Glutamatergic neuron (in vitro differentiated cells): ENCODE data around the gene MRPL28. TPM values are rescaled to one million over a fixed set of nuclear protein-coding genes. Genes with fewer than 3 reads are reported as not detected.
"Not testable (repeated sequence)": the region's sequence is repeated elsewhere in the genome, so short reads cannot be mapped to it uniquely, and the experiment has no call there.

ENCODE experiments used
- DNase-seq: peaks from one replicate; pipeline ENCODE4 v3.0.0; 2022
- H3K27ac Mint-ChIP-seq: one replicate; pipeline ENCODE4 v1.8.0; 2020; ENCODE audit warnings: mild to moderate bottlenecking, mixed read lengths, inconsistent platforms; ENCODE audit not compliant: unreplicated experiment
- H3K27me3 Mint-ChIP-seq: one replicate; pipeline ENCODE4 v1.8.0; 2020; ENCODE audit warnings: mild to moderate bottlenecking, moderate library complexity, mixed read lengths, inconsistent platforms; ENCODE audit not compliant: unreplicated experiment
- H3K36me3 Mint-ChIP-seq: one replicate; pipeline ENCODE4 v1.8.0; 2020; ENCODE audit warnings: mild to moderate bottlenecking, mixed read lengths, inconsistent platforms; ENCODE audit not compliant: unreplicated experiment
- H3K4me1 Mint-ChIP-seq: one replicate; pipeline ENCODE4 v1.8.0; 2020; ENCODE audit warnings: mild to moderate bottlenecking, low read depth, mixed read lengths, inconsistent platforms; ENCODE audit not compliant: unreplicated experiment
- H3K4me3 Mint-ChIP-seq: one replicate; pipeline ENCODE4 v1.8.0; 2020; ENCODE audit warnings: mild to moderate bottlenecking, mixed read lengths, inconsistent platforms; ENCODE audit not compliant: unreplicated experiment
- H3K9me3 Mint-ChIP-seq: one replicate; pipeline ENCODE4 v1.8.0; 2020; ENCODE audit warnings: mild to moderate bottlenecking, moderate library complexity, mixed read lengths, inconsistent platforms; ENCODE audit not compliant: unreplicated experiment
- CTCF ChIP-seq: fragments of 200-600 bp; sonication (generic); IDR thresholded peaks from one replicate; pipeline ENCODE4 v1.5.0; 2021; ENCODE audit not compliant: partially characterized antibody, unreplicated experiment
- total RNA-seq: library from RNA; stranded (reverse); fragmentation: NEBNext Ultra II Directional; extraction: Animal tissue kit (Norgen Biotek cat#: 25700); gene quantifications from one replicate; pipeline ENCODE4 v1.2.1, GENCODE V29; 2021; ENCODE audit not compliant: unreplicated experiment

MRPL28 gene
- total RNA-seq, 1 donor from 2014 or later: 69.6 TPM

- no peaks in the 10 kb centered on the region for H3K27me3 Mint-ChIP-seq
- TF ChIP-seq CTCF: no peak
- H3K36me3 Mint-ChIP-seq: peaks cover 11% of the 10 kb centered on the region
- H3K9me3 Mint-ChIP-seq: peaks cover 8% of the 10 kb centered on the region
- no peaks in the 10 kb centered on the region for H3K4me1 Mint-ChIP-seq
- no peak overlapping the region for H3K4me3 Mint-ChIP-seq
- no peak for DNase-seq
- H3K27ac Mint-ChIP-seq: no peak overlapping the region
These were observed 21.1 kb downstream of the MRPL28 start for GRCh38 chr16:349211-349610.

- not testable (repeated sequence) for DNase-seq, H3K4me1 Mint-ChIP-seq, H3K9me3 Mint-ChIP-seq, H3K27ac Mint-ChIP-seq, H3K27me3 Mint-ChIP-seq, H3K4me3 Mint-ChIP-seq
- peaks cover 11% of the 10 kb centered on the region for H3K36me3 Mint-ChIP-seq
These were observed 21.8 kb downstream of the MRPL28 start for GRCh38 chr16:348495-348894.

GRCh38 chr16:347203-347602 is 23.1 kb downstream of the MRPL28 start:
- no peaks in the 10 kb centered on the region for H3K4me1 Mint-ChIP-seq
- H3K27me3 Mint-ChIP-seq: peaks cover 2% of the 10 kb centered on the region
- no peak for DNase-seq
- peaks cover 11% of the 10 kb centered on the region for H3K36me3 Mint-ChIP-seq
- no peak for TF ChIP-seq CTCF
- H3K9me3 Mint-ChIP-seq: peaks cover 8% of the 10 kb centered on the region
- H3K4me3 Mint-ChIP-seq: peak overlapping the region; percentile 13
- no peak overlapping the region for H3K27ac Mint-ChIP-seq

- no peak for TF ChIP-seq CTCF
- H3K36me3 Mint-ChIP-seq: peaks cover 11% of the 10 kb centered on the region
- H3K27ac Mint-ChIP-seq: no peak overlapping the region
- no peak overlapping the region for H3K4me3 Mint-ChIP-seq
- H3K9me3 Mint-ChIP-seq: peaks cover 6% of the 10 kb centered on the region
- H3K27me3 Mint-ChIP-seq: peaks cover 2% of the 10 kb centered on the region
- no peaks in the 10 kb centered on the region for H3K4me1 Mint-ChIP-seq
- DNase-seq: no peak
These were observed 23.8 kb downstream of the MRPL28 start for GRCh38 chr16:346587-346986.

- Mint-ChIP-seq H3K27me3 (peaks cover 2% of the 10 kb centered on the region), H3K9me3 (peaks cover 6% of the 10 kb centered on the region), H3K27ac (no peak overlapping the region), H3K4me3 (no peak overlapping the region), H3K4me1 (no peaks in the 10 kb centered on the region), H3K36me3 (peaks cover 11% of the 10 kb centered on the region)
- no peak for TF ChIP-seq CTCF
- no peak for DNase-seq
These were observed 24.6 kb downstream of the MRPL28 start for GRCh38 chr16:345772-346171.
